ENCODE data around the gene TMEM40.
"Not testable (repeated sequence)": the region's sequence is repeated elsewhere in the genome, so short reads cannot be mapped to it uniquely, and the experiment has no call there.

TMEM40 gene

GRCh38 chr3:12759097-12759679 is at the start of gene TMEM40:
Gene TMEM40, minus strand, starts transcription at chr3:12759259. Its CDS starts 9,427 bp downstream, at chr3:12749832.
- DNase-seq, result no peak

DNA sequence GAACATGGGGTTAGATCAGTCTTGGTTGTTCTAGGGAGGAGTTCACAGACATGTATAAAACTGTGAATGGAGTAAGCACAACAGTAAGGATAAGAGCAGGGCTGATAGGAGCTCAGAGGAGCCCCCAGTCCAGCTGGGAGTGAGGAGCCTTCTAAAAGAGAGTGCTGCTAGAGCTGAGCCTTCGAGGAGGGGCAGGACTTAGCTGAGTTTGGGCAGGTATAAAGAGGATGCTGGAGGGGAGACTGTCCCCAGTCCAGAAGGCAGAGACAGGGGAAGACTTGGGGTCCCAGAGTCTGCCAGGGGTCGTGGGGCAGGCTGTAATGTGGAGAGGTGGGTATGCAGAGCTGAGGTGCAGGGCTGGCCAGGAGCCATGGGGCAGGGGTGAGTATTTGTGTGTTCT is 49.5 kb upstream of the TMEM40 start:
- DNase-seq, result no peak

- DNase-seq, result no peak
These were observed 48.7 kb upstream of the TMEM40 start for GRCh38 chr3:12807601-12808359.

DNA sequence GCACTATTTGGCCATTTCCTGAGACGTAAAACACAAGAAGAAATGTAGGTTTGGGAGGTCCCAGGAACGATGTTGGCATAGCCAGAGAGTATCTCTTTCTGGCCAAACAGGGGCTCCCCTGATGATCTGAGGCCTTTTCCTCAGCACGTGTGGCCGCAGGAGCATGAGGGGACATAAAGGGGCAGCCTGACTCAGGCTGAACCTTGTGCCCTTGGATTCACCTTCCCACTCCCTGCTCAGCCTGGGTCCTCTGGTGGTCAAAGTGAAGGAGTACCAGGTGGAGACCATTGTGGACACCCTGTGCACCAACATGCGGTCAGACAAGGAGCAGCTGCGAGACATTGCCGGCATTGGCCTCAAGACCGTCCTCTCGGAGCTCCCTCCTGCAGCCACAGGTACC is 48.0 kb upstream of the TMEM40 start:
- no peak for DNase-seq

DNA sequence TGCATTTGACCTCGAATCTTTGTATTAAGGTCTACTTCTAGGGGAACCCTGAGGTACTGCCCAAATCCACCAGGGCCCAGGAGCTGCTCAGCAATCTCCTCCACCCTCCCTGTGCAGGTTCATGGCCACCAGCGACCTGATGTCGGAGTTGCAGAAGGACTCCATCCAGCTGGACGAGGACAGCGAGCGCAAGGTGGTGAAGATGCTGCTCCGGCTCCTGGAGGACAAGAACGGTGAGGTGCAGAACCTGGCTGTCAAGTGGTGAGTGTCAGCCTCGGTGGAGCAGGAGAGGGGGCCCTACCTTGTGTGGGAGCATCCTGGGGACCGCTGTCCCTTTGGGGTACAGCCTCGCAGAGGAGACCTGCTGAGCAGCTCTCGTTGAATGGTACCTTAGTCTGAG is 44.3 kb upstream of the TMEM40 start:
- no peak for DNase-seq

DNA sequence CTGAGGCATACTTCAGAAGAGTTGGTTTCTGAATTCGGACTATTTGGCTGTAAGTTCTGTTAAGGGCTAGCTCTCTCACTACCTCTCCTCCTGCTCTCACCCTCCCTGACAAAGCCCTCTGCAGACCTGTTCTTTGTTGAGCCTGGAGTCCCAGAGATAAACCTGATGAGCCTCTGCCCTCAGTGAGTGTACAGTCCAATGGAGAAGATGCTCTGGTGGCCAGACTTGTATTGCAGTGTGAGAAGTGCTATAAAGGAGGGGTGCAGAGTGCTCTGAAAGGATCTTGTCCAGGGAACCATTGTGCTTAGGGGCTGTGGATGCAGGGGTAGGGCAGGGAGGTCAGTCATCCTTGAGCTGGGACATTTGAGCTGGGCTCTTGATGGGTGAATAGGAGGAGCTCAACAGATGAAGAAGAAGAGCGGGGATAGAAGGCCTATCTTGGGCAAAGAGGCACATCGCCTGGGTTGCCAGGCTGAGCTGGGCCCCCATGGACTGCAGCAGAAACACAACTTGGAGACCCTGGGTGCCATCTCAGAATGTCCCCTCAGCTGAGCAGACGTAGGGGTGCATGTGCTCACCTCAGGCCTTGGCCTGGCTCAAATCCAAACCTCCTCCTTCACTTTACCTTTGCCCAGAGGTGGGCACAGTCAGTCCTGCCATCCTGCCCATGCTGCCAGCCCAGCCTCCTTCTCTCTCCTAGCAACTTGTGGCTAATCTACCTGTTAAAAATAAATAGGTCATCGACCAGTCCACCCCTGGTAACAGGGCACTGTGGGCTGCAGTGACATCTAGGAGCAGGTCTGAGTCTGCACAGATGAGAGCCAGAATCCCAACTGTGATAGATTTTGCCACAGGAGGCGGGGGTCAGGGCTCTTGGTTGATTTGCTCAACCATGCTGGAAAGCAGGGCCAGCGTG is 40.7 kb upstream of the TMEM40 start:
- DNase-seq, result no peak

DNA sequence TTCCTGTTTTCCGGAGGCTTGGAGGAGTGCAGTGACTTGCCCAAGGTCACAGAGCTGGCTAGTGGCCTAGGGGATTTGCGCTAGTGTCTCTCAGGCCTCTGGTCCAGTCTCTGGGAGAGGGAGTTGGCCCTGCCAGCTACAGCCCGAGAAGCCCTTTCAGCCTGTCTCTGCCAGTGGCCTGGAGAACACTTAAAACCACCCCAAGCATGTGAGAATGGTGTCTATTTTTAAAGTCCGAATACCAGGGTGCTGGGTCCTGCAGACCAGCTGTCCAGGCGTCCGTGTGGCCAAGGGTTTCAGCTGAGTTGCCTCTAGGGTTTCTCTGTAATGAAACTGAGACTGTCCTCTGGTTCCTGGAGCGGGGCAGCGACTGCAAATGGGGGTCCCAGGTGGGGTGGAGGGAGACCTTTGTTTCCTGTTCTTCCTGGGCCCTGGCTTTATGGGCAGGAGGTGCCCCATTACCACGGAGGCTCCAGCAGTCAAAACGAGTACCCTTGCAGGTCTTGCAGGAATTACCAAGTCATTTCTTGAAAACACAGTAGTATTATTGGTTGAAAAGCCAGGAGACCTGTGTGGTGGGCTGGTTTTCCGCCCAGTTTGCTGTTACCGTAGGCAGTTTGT is 39.6 kb upstream of the TMEM40 start:
- DNase-seq, result no peak

- DNase-seq, result no peak
These were observed 39.0 kb upstream of the TMEM40 start for GRCh38 chr3:12797892-12798558.

DNA sequence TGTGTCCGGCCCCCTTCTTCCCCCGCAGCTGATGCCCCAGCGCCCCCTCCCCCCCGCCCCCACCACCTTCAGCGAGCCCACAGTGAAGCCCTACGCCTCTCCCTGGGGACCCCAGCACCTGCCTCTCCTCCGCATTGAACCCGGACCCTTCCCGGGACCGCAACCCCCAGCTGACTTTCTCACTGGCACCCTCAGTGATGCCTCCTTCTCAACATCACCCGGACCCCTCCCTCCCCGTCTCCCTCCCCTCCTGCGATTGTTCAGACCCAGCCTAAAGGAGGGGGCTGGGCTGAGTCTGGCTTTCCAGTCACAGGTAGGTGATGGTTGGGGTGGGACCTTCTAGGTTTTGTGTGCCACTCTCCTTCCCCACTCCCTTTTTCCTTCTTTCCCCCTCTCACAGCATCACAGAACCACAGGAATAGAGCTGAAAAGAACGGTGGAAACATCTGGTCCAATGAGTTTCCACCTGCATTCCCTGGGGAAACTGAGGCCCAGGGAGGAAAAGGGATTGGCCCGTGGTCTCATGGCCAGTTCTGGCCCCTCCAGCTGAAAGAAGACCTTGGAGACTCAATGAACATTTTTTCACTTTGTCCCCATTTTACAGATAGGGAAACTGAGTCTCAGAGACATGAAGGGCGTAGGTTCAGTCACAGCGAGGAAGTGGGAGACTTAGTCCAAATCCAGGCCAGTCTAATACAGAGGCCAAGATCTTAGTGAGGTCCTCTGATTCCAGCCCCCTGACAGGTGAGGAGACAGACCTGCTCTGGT is 38.2 kb upstream of the TMEM40 start:
- no peak for DNase-seq

GRCh38 chr3:12796171-12797123 is 37.4 kb upstream of the TMEM40 start, which contains the start of gene CAND2:
Gene CAND2, plus strand, starts transcription at chr3:12796680. Its CDS starts 41 bp downstream, at chr3:12796721.
- DNase-seq, result peak; percentile 53

DNA sequence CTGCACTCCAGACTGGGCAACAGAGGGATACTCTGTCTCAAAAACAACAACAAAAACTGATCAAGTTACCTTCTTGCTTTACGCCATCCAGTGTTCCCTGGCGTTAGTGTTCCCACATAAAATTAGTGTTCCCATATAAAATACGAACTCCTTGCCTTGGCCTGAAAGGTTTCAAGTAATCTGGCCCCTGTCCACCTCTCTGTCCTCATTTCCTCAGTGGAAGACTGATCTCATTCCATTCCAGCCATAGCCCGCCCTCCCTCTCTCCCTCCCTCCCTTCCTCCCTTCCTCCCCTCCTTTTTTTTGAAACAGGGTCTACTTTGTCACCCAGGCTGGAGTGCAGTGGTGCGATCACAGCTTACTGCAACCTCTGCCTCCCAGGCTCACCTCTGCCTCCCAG is 34.6 kb upstream of the TMEM40 start:
- DNase-seq, result no peak

DNA sequence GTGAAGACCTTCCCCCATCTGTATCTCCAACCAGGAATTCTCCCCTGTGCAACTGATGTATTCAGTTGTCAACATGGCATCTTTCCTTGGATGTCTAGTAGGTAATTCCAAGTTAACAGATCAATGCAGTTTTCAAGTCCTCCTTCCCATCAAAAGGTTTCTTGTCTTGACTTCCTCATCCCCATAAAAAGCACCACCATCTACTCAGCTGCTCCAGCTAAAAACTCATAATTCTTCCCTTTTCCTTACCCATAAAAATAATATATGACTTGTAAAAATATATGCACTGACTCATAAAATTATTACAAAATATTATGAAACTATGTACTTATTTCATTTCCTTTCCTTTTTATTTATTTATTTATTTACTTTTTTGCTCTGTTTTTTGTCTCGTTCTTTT is 32.4 kb upstream of the TMEM40 start:
- DNase-seq, result no peak

DNA sequence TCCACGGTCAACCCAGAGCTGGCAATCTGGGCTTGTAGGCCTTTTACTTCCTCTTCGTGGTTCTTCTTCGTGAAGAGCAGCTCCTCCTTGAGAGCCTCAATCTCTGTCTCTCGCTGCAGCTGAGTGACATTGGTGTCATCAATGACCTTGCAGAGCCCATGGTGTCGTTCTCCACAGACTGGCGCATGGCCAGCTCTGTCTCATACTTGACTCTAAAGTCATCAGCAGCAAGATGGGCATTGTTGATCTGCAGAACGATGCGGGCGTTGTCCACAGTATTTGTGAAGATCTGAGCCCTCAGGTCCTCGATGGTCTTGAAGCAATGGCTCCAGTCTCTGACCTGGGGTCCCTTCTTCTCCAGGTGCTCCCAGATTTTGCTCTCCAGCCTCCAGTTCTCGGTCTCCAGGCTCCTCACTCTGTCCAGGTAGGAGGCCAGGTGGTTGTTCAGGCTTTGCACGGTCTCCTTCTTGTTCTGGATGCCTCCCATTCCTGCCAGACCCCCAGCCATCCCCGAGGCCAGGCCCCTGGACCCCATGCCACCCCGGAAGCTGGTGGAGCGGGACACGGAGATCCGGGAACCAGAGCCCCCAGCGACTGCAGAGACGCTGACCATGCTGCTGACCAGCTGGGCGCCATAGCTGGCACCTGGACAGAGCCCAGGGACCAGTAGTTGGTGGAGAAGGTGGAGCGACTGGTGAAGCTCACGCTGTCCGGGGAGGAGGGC is 29.1 kb upstream of the TMEM40 start:
- DNase-seq, result not testable (repeated sequence)

DNA sequence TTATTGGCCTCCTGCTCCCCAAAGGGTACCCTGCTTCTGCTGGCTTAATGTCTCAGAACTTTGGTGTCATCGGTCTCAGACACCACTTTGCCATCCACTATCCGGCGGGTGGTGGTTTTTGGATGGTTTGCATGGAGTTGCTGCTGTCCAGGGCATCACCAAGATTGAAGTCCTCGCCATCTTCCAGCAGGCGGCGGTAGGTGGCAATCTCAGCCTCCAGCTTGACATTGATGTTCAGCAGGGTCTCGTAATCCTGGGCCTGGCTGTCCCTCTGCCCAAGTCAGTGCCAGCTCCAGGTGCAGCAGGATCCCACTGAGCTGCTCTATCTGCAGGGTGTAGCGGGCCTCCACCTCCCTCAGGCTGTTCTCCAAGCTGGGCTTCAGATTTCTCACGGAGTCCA is 28.3 kb upstream of the TMEM40 start:
- peak; percentile 66 for DNase-seq

- DNase-seq, result no peak
These were observed 26.0 kb upstream of the TMEM40 start for GRCh38 chr3:12785096-12785495.

GRCh38 chr3:12782172-12782815 is 23.2 kb upstream of the TMEM40 start:
- no peak for DNase-seq

GRCh38 chr3:12780751-12781150 is 21.7 kb upstream of the TMEM40 start:
- no peak for DNase-seq

- DNase-seq, result no peak
These were observed 18.1 kb upstream of the TMEM40 start for GRCh38 chr3:12777171-12777570.

- not testable (repeated sequence) for DNase-seq
These were observed 16.9 kb upstream of the TMEM40 start for GRCh38 chr3:12775970-12776369.
